Adrenal gland (tissue), 12 donors: ENCODE data around the gene TRDN. TPM values are rescaled to one million over a fixed set of nuclear protein-coding genes. Genes with fewer than 3 reads are reported as not detected.

ENCODE experiments used
- DNase-seq, 7 donors: peaks; one replicate each; pipeline ENCODE4 v3.0.0-alpha.2; 2019 to 2020
- H3K27ac ChIP-seq, 5 donors: fragments of 200-600 bp; sonication (generic) in 4 of 5; 1 replicate in 3 of 5; 2 replicates in 2 of 5; pipeline versions ENCODE4 v1.5.1 to v1.8.0; 2016 to 2020; ENCODE audit warnings: mild to moderate bottlenecking in 1 of 5
- H3K27me3 ChIP-seq: fragments of 200-600 bp; 2 replicates; pipeline ENCODE4 v1.8.0; 2021
- H3K36me3 ChIP-seq, 2 donors: fragments of 200-600 bp; replicated peaks in 1 of 2; 1 replicate in 1 of 2; 2 replicates in 1 of 2; pipeline versions ENCODE4 v1.5.1 to v1.8.0; 2018 to 2022
- H3K4me1 ChIP-seq, 2 donors: fragments of 200-600 bp; replicated peaks in 1 of 2; 1 replicate in 1 of 2; 2 replicates in 1 of 2; pipeline versions ENCODE4 v1.5.1 to v1.8.0; 2018 to 2021
- H3K4me3 ChIP-seq, 4 donors: fragments of 200-600 bp; sonication (generic) in 3 of 4; one replicate each; pipeline ENCODE4 v1.5.1; 2016 to 2018
- H3K9me3 ChIP-seq, 3 donors: fragments of 200-600 bp; sonication (generic) in 1 of 3; replicated peaks in 1 of 3; 1 replicate in 2 of 3; 2 replicates in 1 of 3; pipeline versions ENCODE4 v1.5.1 to v1.8.0; 2016 to 2021
- POLR2A ChIP-seq, 2 donors: fragments of 450-650 bp; IDR thresholded peaks; one replicate each; pipeline ENCODE4 v1.6.1; 2017; ENCODE audit warnings: antibody characterized with exemption in 2 of 2, mild to moderate bottlenecking in 2 of 2, moderate library complexity in 1 of 2
- WGBS, 4 donors: extraction: QIAGEN DNeasy Blood & Tissue Kit in 2 of 4; methylation state at CpG; one replicate each; pipeline versions ENCODE4 v1.1.5 to v1.1.7; 2013 to 2017; 5-methylcytosine and 5-hydroxymethylcytosine counted together
- intact Hi-C, 2 donors: fragments of 100-400 bp; cut with DNase I; formaldehyde crosslinking; loops; one replicate each; pipeline versions ENCODE4 v1.14.1 to v1.15.0; 2022 to 2023
- polyA plus RNA-seq, 3 donors: library from polyadenylated mRNA; stranded (reverse); fragments of 200-250 nt in 2 of 3; fragments of 350-450 nt in 1 of 3; fragmentation: Illumina TruSeq in 1 of 3; extraction: RNeasy Lipid Tissue Mini Kit (QIAGEN cat#74804) in 1 of 3; gene quantifications; one replicate each; pipeline ENCODE4 v1.2.3, GENCODE V29; 2013 to 2014
- total RNA-seq, 9 donors: library from RNA; depleted of rRNA in 4 of 9; stranded (reverse); fragments of >200 nt in 4 of 9; fragments of 120-200 nt in 1 of 9; fragmentation: NEBNext Ultra II Directional in 1 of 9; extraction: Animal tissue kit (Norgen Biotek cat#: 25700) in 1 of 9; gene quantifications; one replicate each; pipeline versions ENCODE4 v1.1.0 to v1.2.4, GENCODE V29; 2013 to 2023
- TF ChIP-seq, protein P1 (sequence below), 6 experiments: fragments of 450-650 bp in 4 of 6; fragments of 200-600 bp in 2 of 6; sonication (generic) in 1 of 6; IDR thresholded peaks; 1 replicate in 5 of 6; 2 replicates in 1 of 6; pipeline versions ENCODE4 v1.5.1 to v1.8.0; 2016 to 2021; ENCODE audit warnings: antibody characterized with exemption in 6 of 6, mild to moderate bottlenecking in 2 of 6, moderate library complexity in 1 of 6
- donor health status: healthy with polysubstance abuse.
- donor health status: Bipolar disorder and iron deficiency.
- donor health status: DM: yes; HTN: yes; CAD: no.
- donor health status: DM: no; HTN: no; CAD: no.
- donor health status: DM: no; HTN: no; CAD: no.
- donor health status: DM: yes; HTN: yes; CAD: no.

The TRDN gene
- total and polyA plus RNA-seq, 12 donors, result 0.06 to 3.5 (median 0.54) TPM; not detected in 2

DNA sequence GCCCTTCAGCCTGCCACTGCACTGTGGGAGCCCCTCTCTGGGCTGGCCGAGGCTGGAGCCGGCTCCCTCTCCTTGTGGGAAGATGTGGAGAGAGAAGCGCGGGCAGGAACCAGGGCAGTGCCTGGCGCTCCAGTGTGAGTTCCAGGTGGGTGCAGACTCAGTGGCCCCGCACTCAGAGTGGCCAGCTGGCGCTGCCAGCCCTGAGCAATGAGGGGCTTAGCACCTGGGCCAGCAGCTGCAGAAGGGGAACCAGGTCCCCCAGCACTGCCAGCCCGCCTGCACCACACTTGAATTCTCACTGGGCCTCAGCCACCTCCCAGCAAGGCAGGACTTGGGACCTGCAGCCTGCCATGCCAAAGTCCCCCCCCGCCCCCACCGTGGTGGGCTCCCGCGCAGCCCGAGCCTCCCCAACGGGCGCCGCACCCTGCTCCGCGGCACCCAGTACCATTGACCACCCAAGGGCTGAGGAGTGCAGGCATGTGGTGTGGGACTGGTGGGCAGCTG, 434.8 kb downstream of the TRDN start:
- no peak overlapping the region for H3K27ac ChIP-seq
- DNase-seq, result no peak
- intact Hi-C loops, result no loop called here

DNA sequence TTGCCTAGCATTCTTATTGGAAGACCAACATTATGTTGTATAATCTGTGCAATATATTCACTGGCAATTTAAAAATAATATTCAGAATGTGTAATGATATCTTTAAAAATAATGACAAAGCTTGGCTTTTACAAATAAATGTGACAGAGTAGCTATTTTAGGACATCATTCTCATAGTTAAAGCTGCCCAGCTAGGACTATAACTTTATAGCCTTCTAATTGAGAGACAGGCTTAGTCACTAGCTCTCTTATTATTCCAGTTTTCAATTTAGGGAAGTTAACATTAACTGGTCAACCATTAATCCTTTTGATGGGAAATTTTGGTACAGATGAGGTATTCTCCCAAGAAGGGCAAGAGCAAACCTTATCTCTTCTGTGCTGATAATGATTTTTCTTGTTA, 443.5 kb downstream of the TRDN start:
- no peak overlapping the region for H3K27ac ChIP-seq
- TF ChIP-seq POLR2A (IDR thresholded peaks at IDR 0.05), result no peak
- TF ChIP-seq, protein P1, sequence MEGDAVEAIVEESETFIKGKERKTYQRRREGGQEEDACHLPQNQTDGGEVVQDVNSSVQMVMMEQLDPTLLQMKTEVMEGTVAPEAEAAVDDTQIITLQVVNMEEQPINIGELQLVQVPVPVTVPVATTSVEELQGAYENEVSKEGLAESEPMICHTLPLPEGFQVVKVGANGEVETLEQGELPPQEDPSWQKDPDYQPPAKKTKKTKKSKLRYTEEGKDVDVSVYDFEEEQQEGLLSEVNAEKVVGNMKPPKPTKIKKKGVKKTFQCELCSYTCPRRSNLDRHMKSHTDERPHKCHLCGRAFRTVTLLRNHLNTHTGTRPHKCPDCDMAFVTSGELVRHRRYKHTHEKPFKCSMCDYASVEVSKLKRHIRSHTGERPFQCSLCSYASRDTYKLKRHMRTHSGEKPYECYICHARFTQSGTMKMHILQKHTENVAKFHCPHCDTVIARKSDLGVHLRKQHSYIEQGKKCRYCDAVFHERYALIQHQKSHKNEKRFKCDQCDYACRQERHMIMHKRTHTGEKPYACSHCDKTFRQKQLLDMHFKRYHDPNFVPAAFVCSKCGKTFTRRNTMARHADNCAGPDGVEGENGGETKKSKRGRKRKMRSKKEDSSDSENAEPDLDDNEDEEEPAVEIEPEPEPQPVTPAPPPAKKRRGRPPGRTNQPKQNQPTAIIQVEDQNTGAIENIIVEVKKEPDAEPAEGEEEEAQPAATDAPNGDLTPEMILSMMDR (IDR thresholded peaks at IDR 0.05), result no peak
- DNase-seq, result no peak
- no peak overlapping the region for H3K4me3 ChIP-seq
- no peaks in the 10 kb centered on the region for H3K9me3 ChIP-seq
- no peaks in the 10 kb centered on the region for H3K27me3 ChIP-seq
- intact Hi-C loops, result no loop called here
- no peaks in the 10 kb centered on the region for H3K36me3 ChIP-seq
- H3K4me1 ChIP-seq, result no peaks in the 10 kb centered on the region

More for the DNA sequence above, 434.8 kb downstream of the TRDN start:
- Histone ChIP-seq H3K4me1 (no peaks in the 10 kb centered on the region), H3K9me3 (no peaks in the 10 kb centered on the region), H3K27me3 (no peaks in the 10 kb centered on the region), H3K36me3 (no peaks in the 10 kb centered on the region), H3K4me3 (no peak overlapping the region)
- 86 to 91% (median 88%) methylated on average over 7 to 18 of the region's 18 CpGs for WGBS, 4 donors
- TF ChIP-seq, protein P1 (IDR thresholded peaks at IDR 0.05), result no peak
- TF ChIP-seq POLR2A (IDR thresholded peaks at IDR 0.05), result no peak

DNA sequence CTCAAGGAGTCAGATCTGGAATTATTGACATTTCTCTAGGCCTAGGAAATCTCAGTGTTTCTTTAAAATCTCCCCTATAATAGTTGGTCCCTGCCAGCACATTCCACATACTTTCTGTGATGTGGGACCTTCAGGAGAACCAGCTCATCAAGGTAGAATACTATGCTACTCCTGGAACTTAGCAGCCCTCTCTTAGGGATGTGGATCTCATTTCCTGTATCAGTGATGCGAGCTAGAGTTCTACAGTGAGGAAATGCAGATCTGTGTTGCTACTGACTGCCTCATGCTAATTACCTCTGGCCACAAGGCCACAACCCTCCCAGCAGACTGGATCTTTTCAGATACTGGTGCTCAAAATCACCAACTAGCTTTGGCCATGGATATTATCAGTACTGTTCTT, 446.9 kb downstream of the TRDN start:
- DNase-seq, result no peak
- no peaks in the 10 kb centered on the region for H3K27me3 ChIP-seq
- H3K4me3 ChIP-seq, result no peak overlapping the region
- no peaks in the 10 kb centered on the region for H3K9me3 ChIP-seq
- H3K36me3 ChIP-seq, result no peaks in the 10 kb centered on the region
- H3K4me1 ChIP-seq, result no peaks in the 10 kb centered on the region
- intact Hi-C loops, result no loop called here
- TF ChIP-seq, protein P1 (IDR thresholded peaks at IDR 0.05), result no peak
- no peak for TF ChIP-seq POLR2A (IDR thresholded peaks at IDR 0.05)
- H3K27ac ChIP-seq, result no peak overlapping the region
- WGBS, 4 donors, result 62 to 75% (median 73%) methylated on average over 1 of the region's 1 CpG

DNA sequence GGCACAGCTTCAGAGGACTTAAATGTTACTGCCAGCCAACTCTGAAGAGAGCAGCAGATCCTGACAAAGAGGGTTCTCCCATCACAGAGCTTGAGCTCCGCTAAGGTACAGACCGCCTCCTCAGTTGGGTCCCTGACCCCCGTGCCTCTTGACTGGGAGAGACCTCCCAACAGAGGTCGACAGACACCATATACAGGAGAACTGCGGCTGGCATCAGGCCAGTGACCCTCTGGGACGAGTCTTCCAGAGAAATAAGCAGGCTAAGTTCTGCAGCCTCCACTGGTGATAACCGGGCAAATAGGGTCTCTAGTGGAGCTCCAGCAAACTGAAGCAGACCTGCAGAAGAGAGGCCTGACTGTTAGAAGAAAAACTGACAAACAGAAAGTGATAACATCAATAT, 453.8 kb downstream of the TRDN start:
- no peak overlapping the region for H3K27ac ChIP-seq
- no peak overlapping the region for H3K4me3 ChIP-seq
- H3K9me3 ChIP-seq, result no peaks in the 10 kb centered on the region
- H3K4me1 ChIP-seq, result no peaks in the 10 kb centered on the region
- WGBS, 4 donors, result 76 to 93% (median 81%) methylated on average over 3 to 7 of the region's 7 CpGs
- intact Hi-C loops, result no loop called here
- DNase-seq, result no peak
- no peak for TF ChIP-seq POLR2A (IDR thresholded peaks at IDR 0.05)
- TF ChIP-seq, protein P1 (IDR thresholded peaks at IDR 0.05), result no peak
- no peaks in the 10 kb centered on the region for H3K27me3 ChIP-seq
- H3K36me3 ChIP-seq, result no peaks in the 10 kb centered on the region
